ENCODE data around the gene DCDC2.
"Not testable (repeated sequence)": the region's sequence is repeated elsewhere in the genome, so short reads cannot be mapped to it uniquely, and the experiment has no call there.

Gene DCDC2

GRCh38 chr6:24149836-24150235, 208.0 kb downstream of the DCDC2 start:
- Mint-ChIP-seq H3K27me3 (peaks cover 12% of the 10 kb centered on the region), H3K4me1 (ENCODE audit: low read depth) (no peaks in the 10 kb centered on the region), H3K36me3 (ENCODE audit: low read depth) (no peaks in the 10 kb centered on the region), H3K27ac (no peak overlapping the region), H3K4me3 (no peak overlapping the region), H3K9me3 (no peaks in the 10 kb centered on the region)
- no peak for DNase-seq

GRCh38 chr6:24149296-24149695, 208.6 kb downstream of the DCDC2 start:
- Mint-ChIP-seq H3K4me3 (no peak overlapping the region), H3K27me3 (peaks cover 12% of the 10 kb centered on the region), H3K27ac (no peak overlapping the region), H3K36me3 (ENCODE audit: low read depth) (no peaks in the 10 kb centered on the region), H3K9me3 (no peaks in the 10 kb centered on the region), H3K4me1 (ENCODE audit: low read depth) (no peaks in the 10 kb centered on the region)
- no peak for DNase-seq

DNA sequence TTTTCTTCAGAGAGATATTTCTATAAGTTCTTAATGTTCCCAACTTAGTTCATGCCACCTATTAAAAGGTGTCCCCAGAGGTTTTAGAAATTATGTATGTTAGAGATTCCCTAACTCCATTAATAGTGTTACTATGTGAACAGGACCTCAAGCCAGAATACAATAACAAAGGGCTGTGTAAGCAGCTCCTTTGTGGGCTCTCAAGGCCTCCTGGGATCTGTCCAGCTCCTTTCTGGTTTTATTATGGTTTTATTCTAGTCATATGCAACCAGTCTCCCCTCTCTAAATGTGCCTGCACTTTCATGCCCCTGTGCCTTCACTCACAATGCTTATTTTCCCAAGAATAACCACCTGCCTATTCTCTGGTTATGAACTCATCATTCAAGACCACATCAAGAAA, 209.2 kb downstream of the DCDC2 start:
- no peak for DNase-seq
- Mint-ChIP-seq H3K27me3 (peaks cover 12% of the 10 kb centered on the region), H3K4me3 (no peak overlapping the region), H3K36me3 (ENCODE audit: low read depth) (no peaks in the 10 kb centered on the region), H3K4me1 (ENCODE audit: low read depth) (no peaks in the 10 kb centered on the region), H3K27ac (no peak overlapping the region), H3K9me3 (no peaks in the 10 kb centered on the region)

DNA sequence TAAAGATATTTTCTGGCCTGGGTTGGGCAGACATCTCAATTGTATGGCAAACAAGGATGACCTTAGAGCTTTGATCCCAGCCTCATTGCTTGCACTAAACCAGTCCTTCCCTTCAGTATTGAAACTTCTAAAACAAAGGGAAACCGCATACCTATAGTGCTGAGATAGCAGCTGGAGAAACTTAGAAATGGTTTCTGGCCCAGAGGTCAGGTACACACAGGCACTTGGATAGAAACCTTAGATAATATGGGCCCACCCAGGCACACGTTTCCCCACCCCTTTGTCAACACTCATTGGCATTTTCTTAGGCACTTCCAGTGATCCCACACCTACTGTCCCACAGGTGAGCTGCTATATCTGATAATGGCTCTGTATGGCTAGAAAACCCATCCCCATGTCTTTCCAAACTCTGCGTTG, 209.7 kb downstream of the DCDC2 start:
- no peak for DNase-seq
- Mint-ChIP-seq H3K27me3 (peaks cover 12% of the 10 kb centered on the region), H3K9me3 (no peaks in the 10 kb centered on the region), H3K36me3 (ENCODE audit: low read depth) (no peaks in the 10 kb centered on the region), H3K4me1 (ENCODE audit: low read depth) (no peaks in the 10 kb centered on the region), H3K27ac (no peak overlapping the region), H3K4me3 (no peak overlapping the region)

DNA sequence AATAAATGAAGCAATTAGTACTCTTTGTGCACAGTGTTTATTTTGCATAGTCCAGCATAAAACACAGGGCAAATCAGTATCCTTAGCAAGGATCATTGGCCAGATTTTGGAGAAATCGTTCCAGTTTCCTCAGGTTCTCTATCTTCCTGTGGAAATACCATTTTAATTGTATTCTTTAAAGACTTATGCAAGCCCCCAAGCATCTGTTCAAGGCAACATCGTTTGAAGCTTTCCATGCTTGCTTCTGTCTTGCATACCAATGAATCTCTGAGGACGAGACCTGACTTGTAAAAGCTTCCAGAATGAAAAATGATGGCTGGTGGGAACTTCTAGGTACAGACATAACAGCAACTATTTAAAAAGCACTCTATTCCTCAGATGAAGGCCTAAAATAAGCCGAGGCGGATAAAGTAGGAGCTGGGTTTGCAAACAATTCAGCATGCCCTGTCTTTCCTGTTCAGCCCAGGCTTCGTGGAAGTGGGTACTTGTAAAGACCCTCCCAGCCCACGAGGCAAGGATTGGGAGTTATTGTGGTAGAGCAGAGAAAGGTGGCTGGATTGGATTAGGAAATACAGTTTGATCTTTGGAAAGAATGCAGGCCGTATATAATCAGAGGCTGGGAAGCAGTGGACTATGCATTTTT, 210.2 kb downstream of the DCDC2 start:
- H3K27ac Mint-ChIP-seq = no peak overlapping the region
- H3K4me3 Mint-ChIP-seq = no peak overlapping the region
- H3K36me3 Mint-ChIP-seq (ENCODE audit: low read depth) = no peaks in the 10 kb centered on the region
- H3K4me1 Mint-ChIP-seq (ENCODE audit: low read depth) = no peaks in the 10 kb centered on the region
- no peak for DNase-seq
- H3K9me3 Mint-ChIP-seq = no peaks in the 10 kb centered on the region
- H3K27me3 Mint-ChIP-seq = peaks cover 12% of the 10 kb centered on the region

DNA sequence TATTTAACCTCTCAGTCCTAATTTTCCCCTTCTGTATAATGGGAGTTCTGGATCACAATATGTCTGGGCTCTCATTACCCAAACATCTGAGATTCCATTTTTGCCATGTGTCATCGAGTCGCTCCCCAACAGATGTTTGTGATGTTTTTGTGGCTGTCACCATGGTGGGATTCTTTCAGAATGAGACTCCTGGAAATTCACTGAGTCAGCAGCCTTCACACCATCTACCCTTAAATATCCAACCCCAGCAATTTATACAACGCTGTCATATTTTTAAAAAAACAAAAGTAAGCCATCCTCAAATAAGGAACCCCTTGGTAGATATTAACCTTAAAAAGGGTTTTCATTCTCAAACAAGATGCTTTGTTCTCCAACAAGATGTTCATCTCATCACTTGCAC, 211.0 kb downstream of the DCDC2 start:
- Mint-ChIP-seq H3K9me3 (no peaks in the 10 kb centered on the region), H3K27ac (no peak overlapping the region), H3K4me3 (no peak overlapping the region), H3K27me3 (peaks cover 12% of the 10 kb centered on the region), H3K36me3 (ENCODE audit: low read depth) (no peaks in the 10 kb centered on the region), H3K4me1 (ENCODE audit: low read depth) (no peaks in the 10 kb centered on the region)
- DNase-seq = no peak

- Mint-ChIP-seq H3K27me3 (peaks cover 12% of the 10 kb centered on the region), H3K4me3 (no peak overlapping the region), H3K36me3 (ENCODE audit: low read depth) (no peaks in the 10 kb centered on the region), H3K9me3 (no peaks in the 10 kb centered on the region), H3K4me1 (ENCODE audit: low read depth) (no peaks in the 10 kb centered on the region), H3K27ac (no peak overlapping the region)
- DNase-seq = no peak
These were observed 212.1 kb downstream of the DCDC2 start for GRCh38 chr6:24145690-24146131.

DNA sequence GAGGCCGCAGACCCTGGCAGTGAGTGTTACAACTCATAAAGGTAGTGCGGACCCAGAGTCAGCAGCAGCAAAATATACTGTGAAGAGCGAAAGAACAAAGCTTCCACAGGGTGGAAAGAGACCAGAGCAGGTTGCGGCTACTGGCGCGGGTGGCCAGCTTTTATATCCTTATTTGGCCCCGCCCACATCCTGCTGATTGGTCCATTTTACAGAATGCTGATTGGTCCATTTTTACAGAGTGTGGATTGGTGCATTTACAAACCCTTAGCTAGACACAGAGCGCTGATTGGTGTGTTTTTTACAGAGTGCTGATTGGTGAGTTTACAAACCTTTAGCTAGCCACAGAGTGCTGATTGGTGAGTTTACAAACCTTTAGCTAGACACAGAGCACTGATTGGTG, 215.1 kb downstream of the DCDC2 start:
- H3K27ac Mint-ChIP-seq; H3K27me3 Mint-ChIP-seq; DNase-seq; H3K4me3 Mint-ChIP-seq; H3K4me1 Mint-ChIP-seq (ENCODE audit: low read depth); H3K36me3 Mint-ChIP-seq (ENCODE audit: low read depth); H3K9me3 Mint-ChIP-seq: not testable (repeated sequence)

GRCh38 chr6:24140591-24140990, 217.3 kb downstream of the DCDC2 start:
- H3K9me3 Mint-ChIP-seq = no peaks in the 10 kb centered on the region
- H3K4me3 Mint-ChIP-seq = no peak overlapping the region
- no peaks in the 10 kb centered on the region for H3K27me3 Mint-ChIP-seq
- no peak for DNase-seq
- no peaks in the 10 kb centered on the region for H3K36me3 Mint-ChIP-seq (ENCODE audit: low read depth)
- no peak overlapping the region for H3K27ac Mint-ChIP-seq
- H3K4me1 Mint-ChIP-seq (ENCODE audit: low read depth) = no peaks in the 10 kb centered on the region

GRCh38 chr6:24139639-24140038, 218.2 kb downstream of the DCDC2 start:
- DNase-seq = no peak
- no peaks in the 10 kb centered on the region for H3K9me3 Mint-ChIP-seq
- H3K4me1 Mint-ChIP-seq (ENCODE audit: low read depth) = no peaks in the 10 kb centered on the region
- H3K36me3 Mint-ChIP-seq (ENCODE audit: low read depth) = no peaks in the 10 kb centered on the region
- no peaks in the 10 kb centered on the region for H3K27me3 Mint-ChIP-seq
- no peak overlapping the region for H3K27ac Mint-ChIP-seq
- no peak overlapping the region for H3K4me3 Mint-ChIP-seq

DNA sequence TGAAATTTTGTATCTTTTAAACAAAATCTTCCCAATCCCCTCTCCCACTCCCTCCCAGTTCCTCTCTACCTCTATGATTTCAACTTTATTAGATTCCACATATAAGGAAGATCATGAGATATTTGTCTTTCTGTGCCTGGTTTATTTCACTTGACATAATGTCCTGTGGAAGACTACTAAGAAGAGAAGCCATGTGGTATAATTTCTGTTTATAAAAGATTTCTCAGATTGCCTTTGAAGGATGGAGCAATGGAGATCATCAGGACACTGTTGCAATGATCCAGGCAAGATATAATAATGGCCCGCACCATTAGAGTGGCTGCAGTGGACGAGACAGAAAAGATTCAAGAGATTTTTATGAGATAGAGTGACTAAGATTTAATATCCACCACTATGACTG, 218.8 kb downstream of the DCDC2 start:
- Mint-ChIP-seq H3K4me1 (ENCODE audit: low read depth) (no peaks in the 10 kb centered on the region), H3K27ac (no peak overlapping the region), H3K36me3 (ENCODE audit: low read depth) (no peaks in the 10 kb centered on the region), H3K4me3 (no peak overlapping the region), H3K27me3 (peaks cover 2% of the 10 kb centered on the region), H3K9me3 (no peaks in the 10 kb centered on the region)
- DNase-seq = no peak

DNA sequence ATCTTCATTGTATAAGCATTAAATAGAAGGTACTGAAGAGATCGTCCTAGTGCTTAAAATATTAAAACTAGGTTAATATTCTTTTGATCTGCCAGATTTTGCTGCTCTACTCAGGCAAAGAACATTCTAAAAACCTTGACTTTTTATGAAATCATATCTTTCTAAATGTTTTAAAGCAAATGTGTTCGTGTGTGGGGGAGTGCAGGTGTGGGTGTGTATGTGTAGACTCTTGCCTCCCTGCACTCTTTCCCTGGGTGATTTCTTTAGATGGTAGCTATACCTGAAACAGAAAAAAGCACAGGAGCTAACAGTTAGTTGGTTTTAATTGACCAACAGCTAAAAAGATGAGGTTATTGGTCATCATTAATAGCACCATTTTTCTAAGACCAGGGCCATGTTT, 226.1 kb downstream of the DCDC2 start:
- Mint-ChIP-seq H3K27me3 (peaks cover 20% of the 10 kb centered on the region), H3K9me3 (peaks cover 1% of the 10 kb centered on the region), H3K4me3 (no peak overlapping the region), H3K4me1 (ENCODE audit: low read depth) (no peaks in the 10 kb centered on the region), H3K27ac (no peak overlapping the region), H3K36me3 (ENCODE audit: low read depth) (no peaks in the 10 kb centered on the region)
- no peak for DNase-seq

DNA sequence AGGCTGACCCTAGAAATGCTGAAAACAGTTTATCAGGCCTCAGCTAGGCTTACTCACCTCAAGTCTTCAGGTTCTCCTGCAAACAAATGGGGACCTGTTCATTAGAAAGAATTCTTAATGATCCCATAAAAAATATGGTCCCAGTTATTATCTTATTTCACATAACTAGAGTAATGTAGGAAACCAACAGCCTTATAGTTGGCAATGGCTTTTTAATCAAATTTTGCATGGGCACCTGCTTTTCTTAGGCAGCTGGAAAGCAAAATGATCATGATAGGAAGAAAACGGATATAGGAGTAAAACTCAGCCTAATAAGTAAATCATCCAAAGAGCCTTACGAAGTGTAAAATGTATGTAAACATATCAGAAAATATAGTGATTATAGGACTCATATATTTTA, 230.5 kb downstream of the DCDC2 start:
- H3K9me3 Mint-ChIP-seq = peaks cover 5% of the 10 kb centered on the region
- H3K36me3 Mint-ChIP-seq (ENCODE audit: low read depth) = no peaks in the 10 kb centered on the region
- H3K27ac Mint-ChIP-seq = no peak overlapping the region
- H3K27me3 Mint-ChIP-seq = peaks cover 46% of the 10 kb centered on the region
- no peak for DNase-seq
- H3K4me1 Mint-ChIP-seq (ENCODE audit: low read depth) = peaks cover 3% of the 10 kb centered on the region
- no peak overlapping the region for H3K4me3 Mint-ChIP-seq

DNA sequence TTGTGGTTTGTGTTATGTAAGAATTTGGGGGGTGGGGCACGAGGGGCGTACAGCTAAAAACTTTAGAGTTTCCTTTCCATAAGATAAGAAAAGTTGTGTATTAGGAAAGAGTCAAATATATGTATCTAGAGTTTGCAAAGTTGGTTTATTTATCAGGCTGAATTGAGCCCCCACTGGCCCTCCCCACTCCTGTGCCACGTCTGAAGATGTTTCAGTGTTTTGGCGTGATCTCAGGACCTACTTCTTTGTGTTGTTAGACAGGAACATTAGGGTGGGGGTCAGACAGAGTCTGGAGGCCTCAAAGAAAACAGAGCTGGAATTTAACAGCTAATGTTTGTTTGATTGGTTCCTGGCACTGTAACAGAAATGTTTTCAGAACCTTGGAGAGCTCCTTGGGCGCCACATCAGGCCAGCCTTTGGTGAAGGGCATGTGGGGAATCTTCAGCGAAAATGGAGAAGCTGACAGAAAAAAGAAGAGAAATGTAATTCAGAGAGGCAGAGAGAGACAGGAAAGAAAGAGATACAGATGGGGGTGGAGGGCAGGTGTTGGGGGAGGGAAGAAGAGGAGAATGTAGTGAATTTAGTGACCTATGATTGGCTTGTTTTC, 231.2 kb downstream of the DCDC2 start:
- no peak for DNase-seq
- Mint-ChIP-seq H3K27me3 (peaks cover 47% of the 10 kb centered on the region), H3K9me3 (peaks cover 5% of the 10 kb centered on the region), H3K4me1 (ENCODE audit: low read depth) (peaks cover 3% of the 10 kb centered on the region), H3K36me3 (ENCODE audit: low read depth) (no peaks in the 10 kb centered on the region), H3K27ac (no peak overlapping the region), H3K4me3 (no peak overlapping the region)

DNA sequence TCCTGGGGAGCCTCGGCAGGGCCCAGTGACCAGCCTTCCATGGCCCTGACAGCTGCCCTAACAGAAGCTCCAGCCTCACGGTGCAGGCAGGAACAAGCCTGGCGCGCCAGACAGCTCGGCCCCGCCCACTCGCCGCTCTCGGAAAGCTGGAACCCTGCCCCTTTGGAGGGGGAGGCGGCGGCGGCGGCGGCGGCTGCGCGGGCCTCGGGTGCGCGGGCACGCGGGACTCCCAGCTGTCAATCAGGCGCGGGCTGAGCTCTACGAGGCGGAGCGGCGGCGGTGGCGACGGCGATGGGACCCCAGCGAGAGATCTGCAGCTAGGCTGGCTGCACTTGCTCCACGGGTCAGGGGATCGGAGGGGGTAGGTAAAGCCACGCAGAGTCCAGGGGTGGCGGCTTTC, 231.9 kb downstream of the DCDC2 start, which contains the start of gene NRSN1:
TSS of gene NRSN1 (plus strand) at position 236 of the 400 bp plus-strand sequence. CDS start 8,113 bp downstream, outside the sequence.
- Mint-ChIP-seq H3K4me1 (ENCODE audit: low read depth) (peaks cover 3% of the 10 kb centered on the region), H3K36me3 (ENCODE audit: low read depth) (no peaks in the 10 kb centered on the region), H3K27me3 (peaks cover 45% of the 10 kb centered on the region), H3K4me3 (no peak within 1 kb of the TSS), H3K9me3 (peaks cover 5% of the 10 kb centered on the region), H3K27ac (no peak within 1 kb of the TSS)
- DNase-seq = no peak
